ENCODE measurements around the gene MSMB. TPM values are rescaled to one million over a fixed set of nuclear protein-coding genes. Genes with fewer than 3 reads are reported as not detected.
A peak's percentile ranks its signal among the peaks of the same experiment; 100 is the strongest.

Gene MSMB
- total RNA-seq, 2 donors from 2014 or later = not detected

GRCh38 chr10:46042527-46042926 is 3.5 kb downstream of the MSMB start:
- no peak for DNase-seq (ENCODE audit: low spot score)
- intact Hi-C loops (cut with DNase I) = no loop called here

GRCh38 chr10:46040004-46040403 is 6.1 kb downstream of the MSMB start:
- intact Hi-C loops (cut with DNase I) = no loop called here
- no peak for DNase-seq (ENCODE audit: low spot score)

- intact Hi-C loops (cut with DNase I) = no loop called here
Measured at GRCh38 chr10:46037107-46037825, 8.8 kb downstream of the MSMB start.

GRCh38 chr10:46035923-46036849 is 9.9 kb downstream of the MSMB start:
- intact Hi-C loops (cut with DNase I) = no loop called here
- no peak for DNase-seq (ENCODE audit: low spot score)

More at GRCh38 chr10:46037107-46037825, 8.8 kb downstream of the MSMB start:
- no peak for DNase-seq (ENCODE audit: low spot score)

GRCh38 chr10:46033602-46034011 is 12.5 kb downstream of the MSMB start:
- intact Hi-C loops (cut with DNase I) = no loop called here
- DNase-seq (ENCODE audit: low spot score) = no peak

GRCh38 chr10:46031648-46032532 is 14.2 kb downstream of the MSMB start:
- no peak for DNase-seq (ENCODE audit: low spot score)
- intact Hi-C loops (cut with DNase I) = no loop called here

GRCh38 chr10:46030091-46030937 is 15.8 kb downstream of the MSMB start, which contains the start of gene NCOA4:
Gene NCOA4 (minus strand): TSS chr10:46030623. CDS start chr10:46016680, 13,943 bp downstream.
- peak; percentile 100 for DNase-seq (ENCODE audit: low spot score)
- intact Hi-C loops (cut with DNase I) = no loop called here

- DNase-seq (ENCODE audit: low spot score) = no peak
- intact Hi-C loops (cut with DNase I) = no loop called here
Measured at GRCh38 chr10:46029461-46030030, 16.5 kb downstream of the MSMB start.

GRCh38 chr10:46028584-46029460 is 17.2 kb downstream of the MSMB start:
- no peak for DNase-seq (ENCODE audit: low spot score)
- intact Hi-C loops (cut with DNase I) = no loop called here

GRCh38 chr10:46026106-46026505 is 20.0 kb downstream of the MSMB start:
- intact Hi-C loops (cut with DNase I) = no loop called here
- no peak for DNase-seq (ENCODE audit: low spot score)

GRCh38 chr10:46025406-46025805 is 20.7 kb downstream of the MSMB start:
- no peak for DNase-seq (ENCODE audit: low spot score)
- intact Hi-C loops (cut with DNase I) = no loop called here

- intact Hi-C loops (cut with DNase I) = no loop called here
- DNase-seq (ENCODE audit: low spot score) = no peak
Measured at GRCh38 chr10:46024948-46025347, 21.1 kb downstream of the MSMB start.

GRCh38 chr10:46022978-46023702 is 22.9 kb downstream of the MSMB start:
- intact Hi-C loops (cut with DNase I) = no loop called here
- DNase-seq (ENCODE audit: low spot score) = peak; percentile 97

- DNase-seq (ENCODE audit: low spot score) = no peak
- intact Hi-C loops (cut with DNase I) = no loop called here
Measured at GRCh38 chr10:46020344-46020657, 25.8 kb downstream of the MSMB start.

GRCh38 chr10:46019569-46020343 is 26.3 kb downstream of the MSMB start:
- DNase-seq (ENCODE audit: low spot score) = no peak
- intact Hi-C loops (cut with DNase I) = no loop called here

- intact Hi-C loops (cut with DNase I) = no loop called here
- DNase-seq (ENCODE audit: low spot score) = no peak
Measured at GRCh38 chr10:46019177-46019528, 26.9 kb downstream of the MSMB start.
